ENCODE measurements around the gene GOLM1. TPM values are rescaled to one million over a fixed set of nuclear protein-coding genes. Genes with fewer than 3 reads are reported as not detected.

GOLM1 gene
- total RNA-seq, 1 donor from 2014 or later: 126 TPM

GRCh38 chr9:86046930-86047341 lies 52.4 kb downstream of the GOLM1 start:
- H3K4me3 Mint-ChIP-seq (ENCODE audit: unreplicated experiment): no peak overlapping the region
- no peaks in the 10 kb centered on the region for H4K20me1 ChIP-seq (ENCODE audit: insufficient read depth, low read length)
- no peaks in the 10 kb centered on the region for H3K27me3 ChIP-seq (ENCODE audit: insufficient read depth, low read length)
- H3K4me2 ChIP-seq (ENCODE audit: low read length): no peak overlapping the region
- no peak for FAIRE-seq
- H3K27me3 Mint-ChIP-seq (ENCODE audit: low read depth, unreplicated experiment): no peaks in the 10 kb centered on the region
- TF ChIP-seq CTCF (IDR thresholded peaks at IDR 0.05; ENCODE audit: insufficient read depth, low read depth, low read length): no peak
- no peak for TF ChIP-seq EZH2 (IDR thresholded peaks at IDR 0.05; ENCODE audit: insufficient read depth, low read length)
- H3K9ac ChIP-seq (ENCODE audit: low read length): no peak overlapping the region
- no peaks in the 10 kb centered on the region for H3K36me3 ChIP-seq (ENCODE audit: insufficient read depth, low read length)
- H3K9me3 ChIP-seq (ENCODE audit: insufficient read depth, low read depth, low read length): no peaks in the 10 kb centered on the region
- H3K9me3 Mint-ChIP-seq (ENCODE audit: unreplicated experiment): no peaks in the 10 kb centered on the region
- no peak overlapping the region for H3K4me3 ChIP-seq (ENCODE audit: insufficient read depth, low read depth, low read length)
- H3K79me2 ChIP-seq (ENCODE audit: insufficient read depth, low read length): no peaks in the 10 kb centered on the region
- H3K27ac ChIP-seq (ENCODE audit: low read depth, low read length): no peak overlapping the region
- no peaks in the 10 kb centered on the region for H3K4me1 Mint-ChIP-seq (ENCODE audit: low read depth, unreplicated experiment)
- H3K36me3 Mint-ChIP-seq (ENCODE audit: low read depth, unreplicated experiment): peaks cover 2% of the 10 kb centered on the region
- H2AFZ ChIP-seq (ENCODE audit: low read depth, low read length): no peak overlapping the region
- no peaks in the 10 kb centered on the region for H3K4me1 ChIP-seq (ENCODE audit: insufficient read depth, low read length)
- no peak for DNase-seq (ENCODE audit: low read depth)
- H3K27ac Mint-ChIP-seq (ENCODE audit: unreplicated experiment): no peak overlapping the region

- Histone ChIP-seq H3K4me1 (ENCODE audit: insufficient read depth, low read length) (no peaks in the 10 kb centered on the region), H4K20me1 (ENCODE audit: insufficient read depth, low read length) (no peaks in the 10 kb centered on the region), H3K36me3 (ENCODE audit: insufficient read depth, low read length) (no peaks in the 10 kb centered on the region), H3K9ac (ENCODE audit: low read length) (no peak overlapping the region), H3K27ac (ENCODE audit: low read depth, low read length) (no peak overlapping the region), H3K4me3 (ENCODE audit: insufficient read depth, low read depth, low read length) (no peak overlapping the region), H3K27me3 (ENCODE audit: insufficient read depth, low read length) (no peaks in the 10 kb centered on the region), H2AFZ (ENCODE audit: low read depth, low read length) (no peak overlapping the region), H3K79me2 (ENCODE audit: insufficient read depth, low read length) (no peaks in the 10 kb centered on the region), H3K4me2 (ENCODE audit: low read length) (no peak overlapping the region), H3K9me3 (ENCODE audit: insufficient read depth, low read depth, low read length) (no peaks in the 10 kb centered on the region)
- FAIRE-seq (no peak), DNase-seq (ENCODE audit: low read depth) (no peak)
- H3K36me3 Mint-ChIP-seq (ENCODE audit: low read depth, unreplicated experiment): peaks cover 2% of the 10 kb centered on the region
- H3K9me3 Mint-ChIP-seq (ENCODE audit: unreplicated experiment): no peaks in the 10 kb centered on the region
- H3K4me3 Mint-ChIP-seq (ENCODE audit: unreplicated experiment): no peak overlapping the region
- no peak overlapping the region for H3K27ac Mint-ChIP-seq (ENCODE audit: unreplicated experiment)
- no peaks in the 10 kb centered on the region for H3K27me3 Mint-ChIP-seq (ENCODE audit: low read depth, unreplicated experiment)
- no peak for TF ChIP-seq EZH2 (IDR thresholded peaks at IDR 0.05; ENCODE audit: insufficient read depth, low read length)
- TF ChIP-seq CTCF (IDR thresholded peaks at IDR 0.05; ENCODE audit: insufficient read depth, low read depth, low read length): no peak
- no peaks in the 10 kb centered on the region for H3K4me1 Mint-ChIP-seq (ENCODE audit: low read depth, unreplicated experiment)
These were observed 53.2 kb downstream of the GOLM1 start for GRCh38 chr9:86046071-86046636.

GRCh38 chr9:86045654-86046053 lies 53.7 kb downstream of the GOLM1 start:
- no peak overlapping the region for H3K4me3 Mint-ChIP-seq (ENCODE audit: unreplicated experiment)
- H3K27ac ChIP-seq (ENCODE audit: low read depth, low read length): no peak overlapping the region

More at GRCh38 chr9:86045654-86046053, 53.7 kb downstream of the GOLM1 start:
- no peak overlapping the region for H3K4me2 ChIP-seq (ENCODE audit: low read length)
- H3K79me2 ChIP-seq (ENCODE audit: insufficient read depth, low read length): no peaks in the 10 kb centered on the region
- H3K9me3 ChIP-seq (ENCODE audit: insufficient read depth, low read depth, low read length): no peaks in the 10 kb centered on the region
- no peak for TF ChIP-seq CTCF (IDR thresholded peaks at IDR 0.05; ENCODE audit: insufficient read depth, low read depth, low read length)
- no peak for TF ChIP-seq EZH2 (IDR thresholded peaks at IDR 0.05; ENCODE audit: insufficient read depth, low read length)
- no peaks in the 10 kb centered on the region for H3K4me1 Mint-ChIP-seq (ENCODE audit: low read depth, unreplicated experiment)
- no peak overlapping the region for H3K4me3 ChIP-seq (ENCODE audit: insufficient read depth, low read depth, low read length)
- H2AFZ ChIP-seq (ENCODE audit: low read depth, low read length): no peak overlapping the region
- H3K9me3 Mint-ChIP-seq (ENCODE audit: unreplicated experiment): no peaks in the 10 kb centered on the region
- peaks cover 2% of the 10 kb centered on the region for H3K36me3 Mint-ChIP-seq (ENCODE audit: low read depth, unreplicated experiment)
- no peak for FAIRE-seq
- H3K27ac Mint-ChIP-seq (ENCODE audit: unreplicated experiment): no peak overlapping the region
- no peaks in the 10 kb centered on the region for H3K36me3 ChIP-seq (ENCODE audit: insufficient read depth, low read length)
- no peaks in the 10 kb centered on the region for H3K27me3 Mint-ChIP-seq (ENCODE audit: low read depth, unreplicated experiment)
- no peaks in the 10 kb centered on the region for H4K20me1 ChIP-seq (ENCODE audit: insufficient read depth, low read length)
- no peak for DNase-seq (ENCODE audit: low read depth)
- no peaks in the 10 kb centered on the region for H3K4me1 ChIP-seq (ENCODE audit: insufficient read depth, low read length)
- H3K27me3 ChIP-seq (ENCODE audit: insufficient read depth, low read length): no peaks in the 10 kb centered on the region
- H3K9ac ChIP-seq (ENCODE audit: low read length): no peak overlapping the region
